H1 (cell line): Measurements from ENCODE around the gene AGAP3. TPM values are rescaled to one million over a fixed set of nuclear protein-coding genes. Genes with fewer than 3 reads are reported as not detected.

Source experiments
- CTCF ChIA-PET: fragments of 300-600 bp; sonication (Branson Sonifier 250); formaldehyde crosslinking; loops from one replicate; lab custom pipeline; 2021; ENCODE audit not compliant: partially characterized antibody; lab: Charles Lee
- POLR2A ChIA-PET: fragments of 300-600 bp; sonication (Branson Sonifier 250); formaldehyde crosslinking; loops from one replicate; lab custom pipeline; 2021; ENCODE audit warnings: inconsistent platforms; ENCODE audit not compliant: partially characterized antibody; lab: Charles Lee
- DNase-seq, 2 experiments: peaks; one replicate each; pipeline versions ENCODE4 v3.0.0 to v3.0.0-alpha.2; 2010 to 2022; ENCODE audit warnings: low spot score in 2 of 2, low read depth in 1 of 2, mixed read lengths in 1 of 2
- FAIRE-seq: peaks from 2 replicates; lab custom pipeline; 2011; peaks lifted over from hg19 to GRCh38; lab: Jason Lieb, UNC
- H2AFZ ChIP-seq: 2 replicates; pipeline ENCODE4 v1.8.1; 2012; ENCODE audit warnings: low read length, inconsistent platforms
- H2AK5ac ChIP-seq: 2 replicates; pipeline ENCODE4 v1.6.1; 2013; ENCODE audit warnings: low read depth, low read length
- H2BK120ac ChIP-seq: replicated peaks from 2 replicates; pipeline ENCODE3; 2013; ENCODE audit warnings: low read depth, low read length, inconsistent platforms
- H2BK12ac ChIP-seq: 2 replicates; pipeline ENCODE4 v1.6.1; 2013; ENCODE audit warnings: low read depth, low read length
- H2BK15ac ChIP-seq: 2 replicates; pipeline ENCODE4 v1.6.1; 2013; ENCODE audit warnings: low read length
- H2BK20ac ChIP-seq: 2 replicates; pipeline ENCODE4 v1.6.1; 2013; ENCODE audit warnings: low read length
- H2BK5ac ChIP-seq: 2 replicates; pipeline ENCODE4 v1.6.1; 2013; ENCODE audit warnings: low read depth, low read length
- H3K14ac ChIP-seq: 2 replicates; pipeline ENCODE4 v1.6.1; 2013; ENCODE audit warnings: inconsistent platforms; ENCODE audit not compliant: insufficient read length
- H3K18ac ChIP-seq: 2 replicates; pipeline ENCODE4 v1.6.1; 2013; ENCODE audit warnings: low read length; ENCODE audit errors: extremely low read depth
- H3K23ac ChIP-seq: 2 replicates; pipeline ENCODE4 v1.6.1; 2013; ENCODE audit warnings: inconsistent platforms; ENCODE audit not compliant: insufficient read length
- H3K23me2 ChIP-seq: 2 replicates; pipeline ENCODE4 v1.6.1; 2013; ENCODE audit warnings: low read depth, low read length
- H3K27ac ChIP-seq: 2 replicates; pipeline ENCODE4 v1.6.1; 2011; ENCODE audit warnings: low read depth, low read length, inconsistent platforms
- H3K27me3 ChIP-seq, 4 experiments: replicated peaks in 1 of 4; 1 replicate in 1 of 4; 2 replicates in 3 of 4; pipeline versions ENCODE4 v1.6.1 to v1.8.1; 2011 to 2013; ENCODE audit warnings: low read length in 3 of 4, mild to moderate bottlenecking in 3 of 4, inconsistent platforms in 2 of 4, mixed read lengths in 2 of 4, moderate library complexity in 1 of 4; ENCODE audit not compliant: control insufficient read depth in 3 of 4, insufficient read depth in 3 of 4; ENCODE audit errors: extremely low read depth in 1 of 4
- H3K36me3 ChIP-seq, 4 experiments: 2 replicates each; pipeline versions ENCODE4 v1.6.1 to v1.8.1; 2011 to 2013; ENCODE audit warnings: mild to moderate bottlenecking in 4 of 4, low read length in 3 of 4, moderate library complexity in 2 of 4, control low read depth in 1 of 4, inconsistent platforms in 1 of 4; ENCODE audit not compliant: insufficient read depth in 4 of 4, control insufficient read depth in 2 of 4
- H3K4ac ChIP-seq: replicated peaks from 2 replicates; pipeline ENCODE3; 2013; ENCODE audit warnings: low read length, low read depth, mixed read lengths, inconsistent platforms; ENCODE audit not compliant: insufficient read length
- H3K4me1 ChIP-seq, 4 experiments: replicated peaks in 1 of 4; 1 replicate in 1 of 4; 2 replicates in 3 of 4; pipeline versions ENCODE4 v1.6.1 to v1.8.1; 2011 to 2013; ENCODE audit warnings: low read length in 3 of 4, inconsistent platforms in 2 of 4, mixed read lengths in 1 of 4; ENCODE audit not compliant: insufficient read depth in 4 of 4, control insufficient read depth in 3 of 4
- H3K4me2 ChIP-seq, 2 experiments: 2 replicates each; pipeline versions ENCODE4 v1.6.1 to v1.8.1; 2011 to 2013; ENCODE audit warnings: low read depth in 2 of 2, low read length in 2 of 2, control low read depth in 1 of 2, inconsistent platforms in 1 of 2, mild to moderate bottlenecking in 1 of 2; ENCODE audit not compliant: insufficient read depth in 1 of 2
- H3K4me3 ChIP-seq, 4 experiments: fragments of 200-600, 300-600 bp in 1 of 4; sonication (generic), shearing (Covaris generic), sonication (Bioruptor Twin) in 1 of 4; 2 replicates each; pipeline versions ENCODE4 v1.5.1 to v1.8.1; 2011 to 2016; ENCODE audit warnings: low read length in 4 of 4, low read depth in 3 of 4, control low read depth in 2 of 4, inconsistent platforms in 2 of 4, mild to moderate bottlenecking in 2 of 4, mixed read lengths in 1 of 4, moderate library complexity in 1 of 4; ENCODE audit not compliant: insufficient read depth in 2 of 4; ENCODE audit errors: extremely low read depth in 1 of 4
- H3K56ac ChIP-seq: replicated peaks from 2 replicates; pipeline ENCODE3; 2013; ENCODE audit warnings: low read depth, mild to moderate bottlenecking, mixed read lengths, low read length, inconsistent platforms; ENCODE audit not compliant: insufficient read length
- H3K79me1 ChIP-seq: 2 replicates; pipeline ENCODE4 v1.6.1; 2013; ENCODE audit warnings: low read depth, low read length, control low read depth
- H3K79me2 ChIP-seq, 2 experiments: 2 replicates each; pipeline versions ENCODE4 v1.6.1 to v1.8.1; 2012 to 2013; ENCODE audit warnings: low read length in 2 of 2, mild to moderate bottlenecking in 2 of 2, inconsistent platforms in 1 of 2; ENCODE audit not compliant: insufficient read depth in 2 of 2, control insufficient read depth in 1 of 2
- H3K9ac ChIP-seq, 4 experiments: replicated peaks in 1 of 4; 1 replicate in 1 of 4; 2 replicates in 3 of 4; pipeline versions ENCODE4 v1.6.1 to v1.8.1; 2011 to 2013; ENCODE audit warnings: low read depth in 3 of 4, low read length in 3 of 4, control low read depth in 2 of 4, mild to moderate bottlenecking in 2 of 4, moderate library complexity in 2 of 4, inconsistent platforms in 1 of 4; ENCODE audit errors: extremely low read depth in 1 of 4
- H3K9me3 ChIP-seq, 2 experiments: 2 replicates each; pipeline versions ENCODE4 v1.6.1 to v1.8.1; 2012 to 2013; ENCODE audit warnings: mild to moderate bottlenecking in 2 of 2, moderate library complexity in 2 of 2, control low read depth in 1 of 2, inconsistent platforms in 1 of 2, low read depth in 1 of 2, low read length in 1 of 2, mixed read lengths in 1 of 2; ENCODE audit not compliant: insufficient read depth in 2 of 2
- H4K20me1 ChIP-seq, 2 experiments: replicated peaks in 1 of 2; 2 replicates each; pipeline versions ENCODE3 to v1.8.1; 2011 to 2013; ENCODE audit warnings: inconsistent platforms in 2 of 2, low read length in 2 of 2, mild to moderate bottlenecking in 1 of 2; ENCODE audit not compliant: insufficient read depth in 2 of 2, control insufficient read depth in 1 of 2
- H4K5ac ChIP-seq: 2 replicates; pipeline ENCODE4 v1.6.1; 2013; ENCODE audit warnings: low read length, low read depth, mixed read lengths, inconsistent platforms; ENCODE audit not compliant: insufficient read length
- H4K8ac ChIP-seq: 2 replicates; pipeline ENCODE4 v1.8.0; 2013; ENCODE audit warnings: mild to moderate bottlenecking, moderate library complexity, low read length, inconsistent platforms; ENCODE audit not compliant: insufficient read depth; ENCODE audit errors: extremely low read depth
- H4K91ac ChIP-seq: replicated peaks from 2 replicates; pipeline ENCODE3; 2013; ENCODE audit warnings: low read length, mixed read lengths, inconsistent platforms; ENCODE audit not compliant: insufficient read length
- CEBPB ChIP-seq: IDR thresholded peaks from 2 replicates; pipeline ENCODE4 v1.6.1; 2012; ENCODE audit warnings: low read depth, low read length
- CHD2 ChIP-seq: IDR thresholded peaks from 2 replicates; pipeline ENCODE4 v1.6.1; 2012; ENCODE audit warnings: low read length, improper control_type of control experiment
- CTCF ChIP-seq, 3 experiments: IDR thresholded peaks; 1 replicate in 2 of 3; 2 replicates in 1 of 3; pipeline versions ENCODE4 v1.5.1 to v1.6.1; 2011; ENCODE audit warnings: low read length in 3 of 3, mild to moderate bottlenecking in 3 of 3, inconsistent platforms in 2 of 3, low read depth in 1 of 3, moderate library complexity in 1 of 3; ENCODE audit not compliant: insufficient read depth in 1 of 3; ENCODE audit errors: control extremely low read depth in 1 of 3
- HDAC6 ChIP-seq: IDR thresholded peaks from one replicate; pipeline ENCODE4 v1.7.1; 2012; ENCODE audit warnings: low read depth, mild to moderate bottlenecking, inconsistent platforms, low read length, moderate library complexity
- PHF8 ChIP-seq: fragments of 200-600 bp; sonication (generic); conservative IDR thresholded peaks from 2 replicates; pipeline ENCODE4 v1.7.1; 2012; ENCODE audit warnings: low read depth, mild to moderate bottlenecking, inconsistent platforms, low read length, moderate library complexity
- SIRT6 ChIP-seq: IDR thresholded peaks from one replicate; pipeline ENCODE4 v1.7.1; 2012; ENCODE audit warnings: low read length, inconsistent platforms
- SUZ12 ChIP-seq: fragments of 200-600 bp; sonication (generic); IDR thresholded peaks from 2 replicates; pipeline ENCODE4 v1.6.1; 2012; ENCODE audit warnings: mild to moderate bottlenecking, inconsistent platforms, low read length, moderate library complexity, mixed read lengths
- TBP ChIP-seq: IDR thresholded peaks from 2 replicates; pipeline ENCODE4 v1.6.1; 2011; ENCODE audit warnings: low read depth, low read length, improper control_type of control experiment
- WGBS, 2 experiments: shearing (Covaris generic) in 1 of 2; methylation state at CpG; one replicate each; pipeline versions ENCODE4 v1.1.6 to v1.1.7; 2013 to 2015; ENCODE audit warnings: low lambda C conversion rate in 2 of 2, mixed read lengths in 2 of 2, inconsistent platforms in 1 of 2, low coverage in 1 of 2, missing lambda C conversion rate in 1 of 2; ENCODE audit not compliant: insufficient replicate concordance in 2 of 2, insufficient coverage in 1 of 2, insufficient read length in 1 of 2; ENCODE audit errors: extremely low coverage in 1 of 2, missing lambda C conversion rate in 1 of 2; 5-methylcytosine and 5-hydroxymethylcytosine counted together
- polyA plus RNA-seq, 7 experiments: library from polyadenylated mRNA; depleted of rRNA in 3 of 7; stranded (reverse) in 5 of 7; unstranded in 2 of 7; fragments of >200 nt in 5 of 7; fragments of 200-250 nt in 2 of 7; gene quantifications; 1 replicate in 5 of 7; 2 replicates in 1 of 7; 4 replicates in 1 of 7; pipeline versions ENCODE4 v1.2.1 to v1.2.3, GENCODE V29; 2011 to 2013; ENCODE audit warnings: missing spikeins in 2 of 7, mixed read lengths in 2 of 7
- total RNA-seq: library from RNA; stranded (reverse); fragmentation: NEBNext Ultra II Directional; extraction: Animal tissue kit (Norgen Biotek cat#: 25700); gene quantifications from 2 replicates; pipeline ENCODE4 v1.2.1, GENCODE V29; 2021

AGAP3 gene
- total and polyA plus RNA-seq, 2 of the 8 experiments (the other 6 are each of a cell fraction or from before 2014, with no cell fraction given) = 66.4 to 120 TPM

- CTCF ChIA-PET = interaction anchor here (0.8 to 9.7 kb wide), 15 partner anchors 11 to 87 kb away, joined by 3 to 88 read pairs (median 5); partner anchors contain the start of genes ABCB8 and AGAP3
- Histone ChIP-seq H3K18ac (peak overlapping the region; percentile 52), H3K4me2 (peak overlapping the region; percentile 86 to 99), H3K23me2 (peaks cover 33% of the 10 kb centered on the region), H3K79me1 (peaks cover 6% of the 10 kb centered on the region; the same call in 1 of the 2 replicates), H2AK5ac (peak overlapping the region; percentile 93; the same call in 1 of the 2 replicates), H4K8ac (no peak overlapping the region; the same call in 1 of the 2 replicates), H3K56ac (no peak overlapping the region), H2BK5ac (peak overlapping the region; percentile 82; the same call in 1 of the 2 replicates), H3K27me3 (peaks cover 0 to 7% (median 2%) of the 10 kb centered on the region in 4 experiments; a peak in 4 of 7 replicates), H3K27ac (no peak overlapping the region), H2BK12ac (peak overlapping the region; percentile 75; the same call in 1 of the 2 replicates), H2AFZ (no peak overlapping the region), H4K20me1 (peaks cover 5 to 11% of the 10 kb centered on the region in 2 experiments), H3K4me3 (peak overlapping the region; percentile 19 to 91 (median 74); a peak in 6 of 8 replicates), H3K36me3 (peaks cover 0 to 18% (median 9%) of the 10 kb centered on the region in 4 experiments; a peak in 6 of 8 replicates), H3K9ac (peak overlapping the region in 2 of 4 experiments; percentile 25 to 38; a peak in 1 of 7 replicates), H3K9me3 (no peaks in the 10 kb centered on the region), H3K4ac (peak overlapping the region; percentile 36), H2BK15ac (peak overlapping the region; percentile 48; the same call in 1 of the 2 replicates), H3K14ac (no peak overlapping the region), H3K79me2 (peaks cover 0 to 8% of the 10 kb centered on the region in 2 experiments; a peak in 1 of 4 replicates), H3K23ac (no peak overlapping the region), H4K91ac (peak overlapping the region; percentile 34), H2BK120ac (no peak overlapping the region), H2BK20ac (no peak overlapping the region), H3K4me1 (peaks cover 9 to 40% (median 32%) of the 10 kb centered on the region in 4 experiments), H4K5ac (no peak overlapping the region)
- DNase-seq (peak in 1 of 2 experiments; percentile 63), FAIRE-seq (no peak)
- POLR2A ChIA-PET = interaction anchor here (0.7 to 7.9 kb wide), 16 partner anchors 10 to 191 kb away, joined by 3 to 77 read pairs (median 6); partner anchors contain the start of genes ABCB8, AGAP3 and FASTK
- 43% methylated on average over 29 of the region's 33 CpGs; no CpG with 5 or more reads in 1 of the 2 experiments for WGBS, 2 experiments
- TF ChIP-seq CEBPB = no peak
- TF ChIP-seq SIRT6 = no peak
- no peak for TF ChIP-seq HDAC6
- no peak for TF ChIP-seq SUZ12
- TF ChIP-seq PHF8 = no peak
- no peak for TF ChIP-seq TBP
- TF ChIP-seq CHD2 = no peak
- TF ChIP-seq CTCF (IDR thresholded peaks at IDR 0.05; ENCODE audit: control extremely low read depth in 1 of 3, insufficient read depth in 1 of 3, low read depth in 1 of 3, low read length in 3 of 3) = no peak
Measured at GRCh38 chr7:151061213-151062110, 24.8 kb upstream of the AGAP3 start.
